ENCODE results near the gene TRMT1L.

The TRMT1L gene

GRCh38 chr1:185111873-185112272 is 44.9 kb downstream of the TRMT1L start:
- no peak for DNase-seq (ENCODE audit: low spot score)

- DNase-seq (ENCODE audit: low spot score) = no peak
Observed at GRCh38 chr1:185110145-185110544, 46.6 kb downstream of the TRMT1L start.

- DNase-seq (ENCODE audit: low spot score) = no peak
Observed at GRCh38 chr1:185108321-185108720, 48.4 kb downstream of the TRMT1L start.

- DNase-seq (ENCODE audit: low spot score) = no peak
Observed at GRCh38 chr1:185105121-185105520, 51.6 kb downstream of the TRMT1L start.

GRCh38 chr1:185104083-185104482 is 52.7 kb downstream of the TRMT1L start:
- DNase-seq (ENCODE audit: low spot score) = no peak

- no peak for DNase-seq (ENCODE audit: low spot score)
Observed at GRCh38 chr1:185096531-185096930, 60.2 kb downstream of the TRMT1L start.

GRCh38 chr1:185094761-185095160 is 62.0 kb downstream of the TRMT1L start:
- DNase-seq (ENCODE audit: low spot score) = no peak

GRCh38 chr1:185091480-185091879 is 65.3 kb downstream of the TRMT1L start:
- no peak for DNase-seq (ENCODE audit: low spot score)

- DNase-seq (ENCODE audit: low spot score) = no peak
Observed at GRCh38 chr1:185087746-185088145, 69.0 kb downstream of the TRMT1L start.

- no peak for DNase-seq (ENCODE audit: low spot score)
Observed at GRCh38 chr1:185087101-185087500, 69.7 kb downstream of the TRMT1L start.

GRCh38 chr1:185083818-185084217 is 72.9 kb downstream of the TRMT1L start:
- DNase-seq (ENCODE audit: low spot score) = no peak

GRCh38 chr1:185080422-185080821 is 76.3 kb downstream of the TRMT1L start:
- no peak for DNase-seq (ENCODE audit: low spot score)

GRCh38 chr1:185077374-185077773 is 79.4 kb downstream of the TRMT1L start:
- DNase-seq (ENCODE audit: low spot score) = no peak

- DNase-seq (ENCODE audit: low spot score) = no peak
Observed at GRCh38 chr1:185075476-185075875, 81.3 kb downstream of the TRMT1L start.

GRCh38 chr1:185074307-185074706 is 82.4 kb downstream of the TRMT1L start:
- DNase-seq (ENCODE audit: low spot score) = no peak

- no peak for DNase-seq (ENCODE audit: low spot score)
Observed at GRCh38 chr1:185073725-185074124, 83.0 kb downstream of the TRMT1L start.

GRCh38 chr1:185070051-185070450 is 86.7 kb downstream of the TRMT1L start:
- no peak for DNase-seq (ENCODE audit: low spot score)

- DNase-seq (ENCODE audit: low spot score) = no peak
Observed at GRCh38 chr1:185069202-185069772, 87.5 kb downstream of the TRMT1L start.

GRCh38 chr1:185068341-185068740 is 88.4 kb downstream of the TRMT1L start:
- no peak for DNase-seq (ENCODE audit: low spot score)
